BJ (cell line): ENCODE data around the gene MYLK. TPM values are rescaled to one million over a fixed set of nuclear protein-coding genes. Genes with fewer than 3 reads are reported as not detected.

Experiments used
- CTCF ChIA-PET: fragments of 350-600 bp; formaldehyde crosslinking; extraction: SDS; loops from one replicate; lab custom pipeline; 2021; ENCODE audit warnings: antibody characterized with exemption, inconsistent platforms; lab: Yijun Ruan, JAX
- POLR2A ChIA-PET: fragments of 300-600 bp; sonication (Branson Sonifier 250); formaldehyde crosslinking; extraction: SDS; loops from one replicate; lab custom pipeline; 2021; ENCODE audit warnings: antibody characterized with exemption; lab: Charles Lee
- DNase-seq: peaks from one replicate; pipeline ENCODE4 v3.0.0-alpha.2; 2011; ENCODE audit warnings: low read depth
- H3K27me3 ChIP-seq: 2 replicates; pipeline ENCODE4 v1.6.0; 2011; ENCODE audit warnings: low read length; ENCODE audit not compliant: control insufficient read depth, insufficient read depth
- H3K36me3 ChIP-seq: 2 replicates; pipeline ENCODE4 v1.5.1; 2011; ENCODE audit warnings: low read length; ENCODE audit not compliant: control insufficient read depth, insufficient read depth
- H3K4me3 ChIP-seq: 2 replicates; pipeline ENCODE4 v1.5.1; 2011; ENCODE audit warnings: low read depth, mild to moderate bottlenecking, control low read depth, low read length
- polyA plus RNA-seq: library from polyadenylated mRNA; depleted of rRNA; stranded (reverse); fragments of >200 nt; gene quantifications from 2 replicates; pipeline ENCODE4 v1.2.3, GENCODE V29; 2011
- TF ChIP-seq, protein P1 (sequence below): IDR thresholded peaks from 2 replicates; pipeline ENCODE4 v1.5.1; 2011; ENCODE audit warnings: low read depth, mild to moderate bottlenecking, control low read depth, inconsistent platforms, low read length, moderate library complexity; ENCODE audit not compliant: insufficient read depth

MYLK gene
- polyA plus RNA-seq, 1 experiment = 734 TPM

GRCh38 chr3:123785602-123786001 is 98.5 kb downstream of the MYLK start:
- peaks cover 25% of the 10 kb centered on the region for H3K36me3 ChIP-seq
- ChIA-PET CTCF (interaction anchor here (0.8 to 1.0 kb wide), 2 partner anchors 13 to 44 kb away, joined by 3 read pairs; no protein-coding TSS in a partner anchor), POLR2A (no interaction called here)

DNA sequence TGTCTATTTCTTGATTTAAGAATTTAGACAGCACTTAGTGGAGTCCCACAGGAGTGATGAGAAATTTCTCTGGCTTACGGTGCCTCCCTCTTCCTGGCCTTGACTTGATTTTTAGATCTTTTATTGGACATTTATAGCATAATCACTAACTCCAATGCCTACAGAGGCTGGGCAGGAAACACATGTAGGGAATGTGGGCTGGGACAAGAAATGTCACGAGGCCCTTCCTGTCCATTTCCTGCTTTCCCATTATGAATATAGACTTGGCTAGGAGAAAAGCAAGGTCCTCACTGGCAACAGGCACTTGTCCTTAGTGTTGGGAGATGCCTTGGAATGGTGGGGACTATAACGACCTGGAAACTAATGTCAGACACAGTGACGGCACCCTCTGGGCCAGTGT is 100.3 kb downstream of the MYLK start:
- POLR2A ChIA-PET = no interaction called here
- DNase-seq = no peak
- CTCF ChIA-PET = no interaction called here
- peaks cover 23% of the 10 kb centered on the region for H3K36me3 ChIP-seq
- no peaks in the 10 kb centered on the region for H3K27me3 ChIP-seq
- TF ChIP-seq, protein P1, sequence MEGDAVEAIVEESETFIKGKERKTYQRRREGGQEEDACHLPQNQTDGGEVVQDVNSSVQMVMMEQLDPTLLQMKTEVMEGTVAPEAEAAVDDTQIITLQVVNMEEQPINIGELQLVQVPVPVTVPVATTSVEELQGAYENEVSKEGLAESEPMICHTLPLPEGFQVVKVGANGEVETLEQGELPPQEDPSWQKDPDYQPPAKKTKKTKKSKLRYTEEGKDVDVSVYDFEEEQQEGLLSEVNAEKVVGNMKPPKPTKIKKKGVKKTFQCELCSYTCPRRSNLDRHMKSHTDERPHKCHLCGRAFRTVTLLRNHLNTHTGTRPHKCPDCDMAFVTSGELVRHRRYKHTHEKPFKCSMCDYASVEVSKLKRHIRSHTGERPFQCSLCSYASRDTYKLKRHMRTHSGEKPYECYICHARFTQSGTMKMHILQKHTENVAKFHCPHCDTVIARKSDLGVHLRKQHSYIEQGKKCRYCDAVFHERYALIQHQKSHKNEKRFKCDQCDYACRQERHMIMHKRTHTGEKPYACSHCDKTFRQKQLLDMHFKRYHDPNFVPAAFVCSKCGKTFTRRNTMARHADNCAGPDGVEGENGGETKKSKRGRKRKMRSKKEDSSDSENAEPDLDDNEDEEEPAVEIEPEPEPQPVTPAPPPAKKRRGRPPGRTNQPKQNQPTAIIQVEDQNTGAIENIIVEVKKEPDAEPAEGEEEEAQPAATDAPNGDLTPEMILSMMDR = no peak
- no peak overlapping the region for H3K4me3 ChIP-seq

More at GRCh38 chr3:123785602-123786001, 98.5 kb downstream of the MYLK start:
- TF ChIP-seq, protein P1 = no peak
- no peak for DNase-seq
- H3K27me3 ChIP-seq = no peaks in the 10 kb centered on the region
- no peak overlapping the region for H3K4me3 ChIP-seq

DNA sequence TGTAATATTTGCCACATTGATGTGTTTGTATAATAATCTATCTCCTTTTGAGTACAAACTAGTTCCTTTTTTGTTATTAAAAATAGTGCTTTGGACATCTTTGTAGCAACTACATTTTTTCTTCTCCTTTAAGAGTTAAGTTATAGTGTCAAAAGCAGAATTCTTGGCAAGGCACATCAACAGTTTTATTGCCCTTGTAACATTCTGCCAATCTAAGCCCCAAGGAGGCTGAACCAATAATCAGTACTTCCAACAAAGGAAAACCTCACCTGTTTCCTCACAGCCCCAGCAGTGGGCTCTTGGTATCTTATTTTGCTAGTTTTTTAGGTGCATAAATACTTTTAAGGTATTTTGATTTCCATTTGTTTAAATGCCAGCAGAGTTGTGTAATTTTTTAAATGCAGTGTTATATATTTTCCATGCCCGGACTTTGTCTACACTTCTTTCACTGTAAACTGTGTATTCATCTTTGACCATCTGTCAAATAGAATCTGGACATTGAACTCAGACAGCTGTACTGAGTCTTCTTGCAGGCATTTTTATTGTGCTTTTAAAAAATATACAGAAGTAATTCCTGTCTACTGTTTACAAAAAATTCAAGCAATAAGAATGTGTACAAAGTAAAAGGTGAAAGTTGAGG is 101.0 kb downstream of the MYLK start:
- H3K4me3 ChIP-seq = no peak overlapping the region
- H3K36me3 ChIP-seq = peaks cover 24% of the 10 kb centered on the region
- ChIA-PET POLR2A (no interaction called here), CTCF (no interaction called here)
- H3K27me3 ChIP-seq = no peaks in the 10 kb centered on the region
- TF ChIP-seq, protein P1 = no peak
- no peak for DNase-seq

- TF ChIP-seq, protein P1 = no peak
- ChIA-PET CTCF (no interaction called here), POLR2A (no interaction called here)
- no peak overlapping the region for H3K4me3 ChIP-seq
- H3K36me3 ChIP-seq = peaks cover 22% of the 10 kb centered on the region
- DNase-seq = no peak
- H3K27me3 ChIP-seq = no peaks in the 10 kb centered on the region
Observed at GRCh38 chr3:123782488-123782887, 101.6 kb downstream of the MYLK start.

- peaks cover 21% of the 10 kb centered on the region for H3K36me3 ChIP-seq
- TF ChIP-seq, protein P1 = no peak
- ChIA-PET CTCF (no interaction called here), POLR2A (no interaction called here)
- DNase-seq = no peak
- no peak overlapping the region for H3K4me3 ChIP-seq
- H3K27me3 ChIP-seq = no peaks in the 10 kb centered on the region
Observed at GRCh38 chr3:123781571-123782275, 102.4 kb downstream of the MYLK start.
